ENCODE data around the gene NTF4. TPM values are rescaled to one million over a fixed set of nuclear protein-coding genes. Genes with fewer than 3 reads are reported as not detected.

NTF4 gene
- total RNA-seq, 2 donors from 2014 or later = 5.0 to 8.9 TPM

GRCh38 chr19:49111218-49111998 lies 46.8 kb upstream of the NTF4 start:
- Histone ChIP-seq H3K9ac (ENCODE audit: extremely low read depth, low read length, poor library complexity, severe bottlenecking) (no peak overlapping the region), H3K4me3 (ENCODE audit: low read length) (no peak overlapping the region), H3K36me3 (ENCODE audit: control insufficient read depth, insufficient read depth, low read length) (peaks cover 34% of the 10 kb centered on the region), H3K27ac (ENCODE audit: low read depth, low read length) (no peak overlapping the region), H3K9me3 (ENCODE audit: control insufficient read depth, low read length) (no peaks in the 10 kb centered on the region), H3K4me1 (ENCODE audit: control insufficient read depth, insufficient read depth, low read length) (no peaks in the 10 kb centered on the region), H3K27me3 (ENCODE audit: control insufficient read depth, insufficient read depth, low read length, poor library complexity, severe bottlenecking) (no peaks in the 10 kb centered on the region)
- H3K27ac Mint-ChIP-seq = no peak overlapping the region
- H3K27me3 Mint-ChIP-seq (ENCODE audit: insufficient read depth) = peaks cover 8% of the 10 kb centered on the region
- no peak for DNase-seq
- no peaks in the 10 kb centered on the region for H3K9me3 Mint-ChIP-seq
- peaks cover 30% of the 10 kb centered on the region for H3K36me3 Mint-ChIP-seq (ENCODE audit: low read depth)
- TF ChIP-seq, protein P1, sequence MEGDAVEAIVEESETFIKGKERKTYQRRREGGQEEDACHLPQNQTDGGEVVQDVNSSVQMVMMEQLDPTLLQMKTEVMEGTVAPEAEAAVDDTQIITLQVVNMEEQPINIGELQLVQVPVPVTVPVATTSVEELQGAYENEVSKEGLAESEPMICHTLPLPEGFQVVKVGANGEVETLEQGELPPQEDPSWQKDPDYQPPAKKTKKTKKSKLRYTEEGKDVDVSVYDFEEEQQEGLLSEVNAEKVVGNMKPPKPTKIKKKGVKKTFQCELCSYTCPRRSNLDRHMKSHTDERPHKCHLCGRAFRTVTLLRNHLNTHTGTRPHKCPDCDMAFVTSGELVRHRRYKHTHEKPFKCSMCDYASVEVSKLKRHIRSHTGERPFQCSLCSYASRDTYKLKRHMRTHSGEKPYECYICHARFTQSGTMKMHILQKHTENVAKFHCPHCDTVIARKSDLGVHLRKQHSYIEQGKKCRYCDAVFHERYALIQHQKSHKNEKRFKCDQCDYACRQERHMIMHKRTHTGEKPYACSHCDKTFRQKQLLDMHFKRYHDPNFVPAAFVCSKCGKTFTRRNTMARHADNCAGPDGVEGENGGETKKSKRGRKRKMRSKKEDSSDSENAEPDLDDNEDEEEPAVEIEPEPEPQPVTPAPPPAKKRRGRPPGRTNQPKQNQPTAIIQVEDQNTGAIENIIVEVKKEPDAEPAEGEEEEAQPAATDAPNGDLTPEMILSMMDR (conservative IDR thresholded peaks at IDR 0.05) = no peak
- peaks cover 10% of the 10 kb centered on the region for H3K4me1 Mint-ChIP-seq
- WGBS, 2 experiments (ENCODE audit: insufficient coverage in 1 of 2, insufficient read length in 1 of 2) = 84 to 94% methylated on average over 7 to 10 of the region's 11 CpGs
- no peak overlapping the region for H3K4me3 Mint-ChIP-seq

- Histone ChIP-seq H3K9ac (ENCODE audit: extremely low read depth, low read length, poor library complexity, severe bottlenecking) (no peak overlapping the region), H3K27ac (ENCODE audit: low read depth, low read length) (no peak overlapping the region), H3K9me3 (ENCODE audit: control insufficient read depth, low read length) (no peaks in the 10 kb centered on the region), H3K36me3 (ENCODE audit: control insufficient read depth, insufficient read depth, low read length) (peaks cover 42% of the 10 kb centered on the region), H3K27me3 (ENCODE audit: control insufficient read depth, insufficient read depth, low read length, poor library complexity, severe bottlenecking) (no peaks in the 10 kb centered on the region), H3K4me1 (ENCODE audit: control insufficient read depth, insufficient read depth, low read length) (no peaks in the 10 kb centered on the region), H3K4me3 (ENCODE audit: low read length) (no peak overlapping the region)
- H3K27ac Mint-ChIP-seq = no peak overlapping the region
- TF ChIP-seq, protein P1 (conservative IDR thresholded peaks at IDR 0.05) = no peak
- H3K4me3 Mint-ChIP-seq = no peak overlapping the region
- no peak for DNase-seq
- peaks cover 10% of the 10 kb centered on the region for H3K4me1 Mint-ChIP-seq
- 86 to 90% methylated on average over 1 to 3 of the region's 3 CpGs for WGBS, 2 experiments (ENCODE audit: insufficient coverage in 1 of 2, insufficient read length in 1 of 2)
- H3K27me3 Mint-ChIP-seq (ENCODE audit: insufficient read depth) = peaks cover 4% of the 10 kb centered on the region
- H3K36me3 Mint-ChIP-seq (ENCODE audit: low read depth) = peaks cover 34% of the 10 kb centered on the region
- H3K9me3 Mint-ChIP-seq = no peaks in the 10 kb centered on the region
Observed at GRCh38 chr19:49110567-49110966, 45.9 kb upstream of the NTF4 start.

DNA sequence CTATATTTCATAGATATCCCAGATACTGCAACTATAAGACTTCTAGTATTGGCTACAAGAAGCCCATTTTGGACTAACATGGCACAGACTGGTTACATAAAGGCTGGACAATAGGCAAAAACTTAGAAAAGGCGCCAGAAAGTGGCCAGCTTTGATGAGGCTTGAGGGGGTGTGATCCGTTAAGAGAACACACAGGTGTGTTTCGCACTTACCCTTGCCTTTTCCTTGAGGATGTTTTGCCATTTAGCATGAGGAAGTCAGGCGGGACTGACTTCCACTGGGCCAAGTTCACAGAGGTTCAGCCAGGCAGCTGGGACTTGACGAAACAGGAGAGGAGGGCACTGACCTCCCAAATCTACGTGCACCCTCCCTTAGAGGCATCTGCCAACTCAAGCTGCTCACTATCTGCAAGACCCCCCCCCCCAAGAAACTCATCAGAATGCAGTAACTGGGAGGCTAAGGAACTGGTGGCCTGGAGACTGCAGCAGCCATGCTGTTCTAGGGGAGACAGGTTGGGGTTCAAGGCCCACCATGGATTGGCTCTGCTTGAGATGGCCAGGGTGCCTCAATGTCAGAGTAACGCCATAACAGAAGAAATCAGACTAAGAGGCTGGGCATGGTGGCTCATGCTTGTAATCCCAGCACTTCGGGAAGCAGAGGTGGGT lies 45.1 kb upstream of the NTF4 start:
- Mint-ChIP-seq H3K27me3 (ENCODE audit: insufficient read depth) (peaks cover 1% of the 10 kb centered on the region), H3K9me3 (no peaks in the 10 kb centered on the region), H3K4me1 (peaks cover 7% of the 10 kb centered on the region), H3K36me3 (ENCODE audit: low read depth) (peaks cover 39% of the 10 kb centered on the region), H3K4me3 (no peak overlapping the region), H3K27ac (peak overlapping the region; percentile 45)
- Histone ChIP-seq H3K9ac (ENCODE audit: extremely low read depth, low read length, poor library complexity, severe bottlenecking) (no peak overlapping the region), H3K36me3 (ENCODE audit: control insufficient read depth, insufficient read depth, low read length) (peaks cover 51% of the 10 kb centered on the region), H3K27me3 (ENCODE audit: control insufficient read depth, insufficient read depth, low read length, poor library complexity, severe bottlenecking) (no peaks in the 10 kb centered on the region), H3K27ac (ENCODE audit: low read depth, low read length) (no peak overlapping the region), H3K9me3 (ENCODE audit: control insufficient read depth, low read length) (no peaks in the 10 kb centered on the region), H3K4me1 (ENCODE audit: control insufficient read depth, insufficient read depth, low read length) (no peaks in the 10 kb centered on the region), H3K4me3 (ENCODE audit: low read length) (no peak overlapping the region)
- TF ChIP-seq, protein P1 (conservative IDR thresholded peaks at IDR 0.05) = no peak
- no peak for DNase-seq
- WGBS, 2 experiments (ENCODE audit: insufficient coverage in 1 of 2, insufficient read length in 1 of 2) = 96% methylated on average over 5 to 8 of the region's 8 CpGs
